PC-9 (cell line): ENCODE data around the gene LRATD1. TPM values are rescaled to one million over a fixed set of nuclear protein-coding genes. Genes with fewer than 3 reads are reported as not detected.

ENCODE experiments used
- BruUV-seq: library from RNA; stranded (reverse); fragments of 400-500 nt; replicated peaks from 2 replicates; lab custom pipeline; 2021; lab: Mats Ljungman, UMichigan
- CTCF ChIA-PET: fragments of 300-600 bp; sonication (Branson Sonifier 250); formaldehyde crosslinking; loops from one replicate; lab custom pipeline; 2022; ENCODE audit warnings: antibody characterized with exemption; lab: Charles Lee
- POLR2A ChIA-PET: fragments of 300-600 bp; sonication (Branson Sonifier 250); formaldehyde crosslinking; loops from one replicate; lab custom pipeline; 2022; ENCODE audit warnings: antibody characterized with exemption; ENCODE audit not compliant: unreplicated experiment; lab: Charles Lee
- DNase-seq, 2 experiments: peaks; one replicate each; pipeline versions ENCODE4 v3.0.0 to v3.0.0-alpha.2; 2015 to 2022; ENCODE audit warnings: mixed read lengths in 1 of 2
- H2AFZ ChIP-seq: fragments of 200-600 bp; sonication (generic); 2 replicates; pipeline ENCODE4 v1.8.1; 2017; ENCODE audit warnings: antibody characterized with exemption
- H3F3A ChIP-seq: fragments of 200-600 bp; sonication (generic); 2 replicates; pipeline ENCODE4 v1.8.1; 2017; ENCODE audit warnings: antibody characterized with exemption, mild to moderate bottlenecking, low read depth; ENCODE audit not compliant: insufficient read depth
- H3K27ac ChIP-seq: fragments of 200-600 bp; sonication (generic); 2 replicates; pipeline ENCODE4 v1.6.1; 2016; ENCODE audit warnings: mixed run types
- H3K27me3 ChIP-seq: fragments of 200-600 bp; sonication (generic); 2 replicates; pipeline ENCODE4 v1.6.1; 2016; ENCODE audit warnings: low read depth, mixed run types; ENCODE audit not compliant: insufficient read depth
- H3K36me3 ChIP-seq: fragments of 200-600 bp; sonication (generic); 2 replicates; pipeline ENCODE4 v1.6.1; 2016; ENCODE audit warnings: low read depth, mixed run types
- H3K4me1 ChIP-seq: fragments of 200-600 bp; sonication (generic); replicated peaks from 2 replicates; pipeline ENCODE4 v1.6.1; 2016; ENCODE audit warnings: mixed run types; ENCODE audit not compliant: insufficient read depth
- H3K4me2 ChIP-seq: fragments of 200-600 bp; sonication (generic); 2 replicates; pipeline ENCODE4 v1.6.1; 2017; ENCODE audit warnings: mixed run types
- H3K4me3 ChIP-seq: fragments of 200-600 bp; sonication (generic); 2 replicates; pipeline ENCODE4 v1.6.1; 2016; ENCODE audit warnings: mixed run types
- H3K79me2 ChIP-seq: fragments of 200-600 bp; sonication (generic); 2 replicates; pipeline ENCODE4 v1.6.1; 2017; ENCODE audit warnings: low read depth, mixed run types
- H3K9me2 ChIP-seq: fragments of 200-600 bp; sonication (generic); 2 replicates; pipeline ENCODE4 v1.8.1; 2017; ENCODE audit warnings: mild to moderate bottlenecking; ENCODE audit not compliant: insufficient read depth
- H3K9me3 ChIP-seq: fragments of 200-600 bp; sonication (generic); 2 replicates; pipeline ENCODE4 v1.8.1; 2016; ENCODE audit warnings: low read depth; ENCODE audit not compliant: insufficient read depth
- H4K20me1 ChIP-seq: fragments of 200-600 bp; sonication (generic); 2 replicates; pipeline ENCODE4 v1.8.1; 2017; ENCODE audit not compliant: insufficient read depth
- CTCF ChIP-seq: fragments of 200-600 bp; sonication (generic); conservative IDR thresholded peaks from 2 replicates; pipeline ENCODE4 v1.6.1; 2017; ENCODE audit warnings: mixed run types, antibody characterized with exemption, mild to moderate bottlenecking, moderate library complexity
- EZH2 ChIP-seq: fragments of 200-600 bp; sonication (generic); IDR thresholded peaks from 2 replicates; pipeline ENCODE4 v1.8.0; 2017; ENCODE audit warnings: antibody characterized with exemption, low read depth
- intact Hi-C: fragments of 100-400 bp; cut with micrococcal nuclease; formaldehyde crosslinking; loops from one replicate; pipeline ENCODE4 v1.10.0; 2022; ENCODE audit not compliant: unreplicated experiment
- total RNA-seq: library from RNA; stranded (reverse); gene quantifications from 2 replicates; pipeline ENCODE4 v1.2.3, GENCODE V29; 2021

The LRATD1 gene
- total RNA-seq, 1 experiment from 2014 or later = 3.8 TPM

DNA sequence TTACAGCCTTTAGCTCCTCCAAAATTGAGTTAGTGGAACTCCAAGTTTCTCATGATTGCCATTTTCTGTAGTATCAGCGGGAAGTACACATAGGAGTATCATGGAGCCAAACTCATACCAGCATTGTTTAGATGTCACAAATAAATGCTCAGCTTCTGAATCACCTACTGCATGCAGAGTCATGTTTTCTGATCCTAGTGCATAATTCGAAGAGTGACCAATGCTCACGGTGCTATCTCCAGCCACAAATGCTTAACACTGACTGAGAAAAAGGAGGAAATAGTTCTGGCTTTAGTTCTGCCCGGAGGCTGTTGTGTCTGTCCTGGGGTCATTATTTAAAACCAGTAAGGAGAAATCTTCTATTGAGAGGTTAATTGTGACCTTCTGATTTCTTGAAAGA, 45.4 kb upstream of the LRATD1 start:
- intact Hi-C loops = loop anchor here (10.0 kb wide), 1 partner anchor 62 kb away; no protein-coding TSS in a partner anchor
- no peaks in the 10 kb centered on the region for H3K79me2 ChIP-seq
- H3K27me3 ChIP-seq = no peaks in the 10 kb centered on the region
- no peaks in the 10 kb centered on the region for H3K36me3 ChIP-seq
- TF ChIP-seq CTCF (no peak), EZH2 (no peak)
- H3K27ac ChIP-seq = no peak overlapping the region
- DNase-seq = peak; percentile 44 to 65
- H3K9me2 ChIP-seq = no peaks in the 10 kb centered on the region; the same call in 1 of the 2 replicates
- H3K4me3 ChIP-seq = no peak overlapping the region
- ChIA-PET POLR2A (no interaction called here), CTCF (no interaction called here)
- no peaks in the 10 kb centered on the region for H4K20me1 ChIP-seq
- H3F3A ChIP-seq = no peaks in the 10 kb centered on the region
- no peaks in the 10 kb centered on the region for H3K9me3 ChIP-seq
- no peak overlapping the region for H2AFZ ChIP-seq
- BruUV-seq = no TSS peak
- H3K4me2 ChIP-seq = no peak overlapping the region
- H3K4me1 ChIP-seq = no peaks in the 10 kb centered on the region

DNA sequence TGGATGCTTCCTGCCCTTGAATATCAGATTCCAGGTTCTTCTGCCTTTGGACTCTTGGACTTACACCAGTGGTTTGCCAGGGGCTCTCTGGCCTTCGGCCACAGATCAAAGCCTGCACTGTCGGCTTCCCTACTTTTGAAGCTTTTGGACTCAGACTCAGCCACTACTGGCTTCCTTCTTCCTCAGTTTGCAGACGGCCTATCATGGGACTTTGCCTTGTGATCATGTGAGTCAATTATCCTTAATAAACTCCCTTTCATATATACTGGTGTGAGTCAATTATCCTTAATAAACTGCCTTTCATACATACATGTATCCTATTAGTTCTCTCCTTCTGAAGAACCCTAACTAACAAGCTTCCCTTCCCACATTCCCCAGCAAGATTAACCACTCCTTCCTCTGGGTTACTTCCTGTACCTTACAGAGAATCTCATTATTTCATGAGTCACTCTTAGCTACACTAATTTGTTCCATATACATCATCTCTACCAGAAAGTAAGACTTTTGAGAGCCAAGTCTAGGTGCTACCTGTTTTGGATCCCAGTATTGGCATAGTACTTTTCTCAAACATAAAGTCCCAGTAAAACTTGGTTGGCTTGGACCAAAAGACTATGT, 31.3 kb upstream of the LRATD1 start:
- Histone ChIP-seq H3K4me1 (no peaks in the 10 kb centered on the region), H3K79me2 (no peaks in the 10 kb centered on the region), H2AFZ (no peak overlapping the region), H3F3A (no peaks in the 10 kb centered on the region), H3K4me3 (no peak overlapping the region), H3K27me3 (no peaks in the 10 kb centered on the region), H3K9me2 (no peaks in the 10 kb centered on the region), H3K4me2 (no peak overlapping the region), H3K27ac (no peak overlapping the region), H4K20me1 (no peaks in the 10 kb centered on the region), H3K36me3 (no peaks in the 10 kb centered on the region), H3K9me3 (no peaks in the 10 kb centered on the region)
- DNase-seq = no peak
- POLR2A ChIA-PET = no interaction called here
- no TSS peak for BruUV-seq
- CTCF ChIA-PET = no interaction called here
- intact Hi-C loops = no loop called here
- no peak for TF ChIP-seq CTCF
- no peak for TF ChIP-seq EZH2

GRCh38 chr2:14602309-14602708, 30.2 kb upstream of the LRATD1 start:
- no peaks in the 10 kb centered on the region for H3K79me2 ChIP-seq
- no peak overlapping the region for H3K27ac ChIP-seq
- intact Hi-C loops = no loop called here
- H4K20me1 ChIP-seq = no peaks in the 10 kb centered on the region
- TF ChIP-seq EZH2 (no peak), CTCF (no peak)
- H3K27me3 ChIP-seq = no peaks in the 10 kb centered on the region
- H3K4me2 ChIP-seq = no peak overlapping the region
- no peaks in the 10 kb centered on the region for H3F3A ChIP-seq
- H3K36me3 ChIP-seq = no peaks in the 10 kb centered on the region
- no TSS peak for BruUV-seq
- H2AFZ ChIP-seq = no peak overlapping the region
- ChIA-PET CTCF (no interaction called here), POLR2A (no interaction called here)
- H3K4me3 ChIP-seq = no peak overlapping the region
- no peaks in the 10 kb centered on the region for H3K4me1 ChIP-seq
- DNase-seq = no peak
- H3K9me3 ChIP-seq = no peaks in the 10 kb centered on the region
- H3K9me2 ChIP-seq = no peaks in the 10 kb centered on the region
